Measurements from ENCODE around the gene VPS37D.
A peak's percentile ranks its signal among the peaks of the same experiment; 100 is the strongest.
"Not testable (repeated sequence)": the region's sequence is repeated elsewhere in the genome, so short reads cannot be mapped to it uniquely, and the experiment has no call there.

VPS37D gene

DNA sequence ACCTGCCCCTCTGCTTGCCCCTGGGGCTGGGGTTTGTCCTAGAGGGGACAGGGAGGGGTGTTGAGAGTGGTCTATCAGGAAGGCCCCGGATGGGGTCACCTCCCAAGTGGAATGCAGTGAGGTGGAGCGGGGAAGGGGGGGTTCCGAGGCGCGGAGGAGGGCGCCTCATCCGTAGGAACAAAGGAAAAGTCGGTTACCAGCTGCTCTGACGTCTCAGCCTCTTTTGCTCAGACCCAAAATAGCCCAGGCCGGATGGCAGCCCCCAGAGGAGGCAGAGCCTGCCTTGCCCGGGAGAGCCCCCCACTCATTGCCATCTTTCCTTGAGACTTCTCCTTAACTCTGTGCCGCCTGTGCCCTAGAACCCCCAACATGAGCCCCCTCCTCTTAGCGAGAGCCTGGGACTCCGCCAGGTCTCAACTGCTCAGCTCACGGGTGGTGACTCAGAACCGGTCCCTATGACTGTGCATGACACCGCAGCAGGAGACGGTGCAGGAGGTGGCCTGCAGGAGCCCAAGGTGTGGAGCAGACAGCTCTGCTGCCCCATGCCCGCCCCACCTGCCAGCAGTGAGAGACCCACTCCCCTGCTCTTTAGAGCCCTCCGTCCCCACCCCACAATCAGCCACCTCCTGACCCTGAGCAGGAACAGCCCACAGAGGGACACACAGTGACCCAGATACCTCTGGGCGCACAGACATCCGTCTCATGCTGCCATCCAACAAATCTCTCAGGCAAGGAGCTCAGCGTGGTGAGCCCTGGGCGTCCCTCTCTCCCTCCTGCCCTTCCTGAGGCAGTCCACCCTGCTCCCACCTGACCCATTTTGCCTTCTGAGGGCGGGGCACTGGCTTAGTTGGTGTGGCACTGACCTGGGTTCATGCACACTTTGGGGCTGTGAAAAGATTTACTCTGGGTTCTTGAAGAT, 38.8 kb downstream of the VPS37D start:
- DNase-seq: peak; percentile 39

DNA sequence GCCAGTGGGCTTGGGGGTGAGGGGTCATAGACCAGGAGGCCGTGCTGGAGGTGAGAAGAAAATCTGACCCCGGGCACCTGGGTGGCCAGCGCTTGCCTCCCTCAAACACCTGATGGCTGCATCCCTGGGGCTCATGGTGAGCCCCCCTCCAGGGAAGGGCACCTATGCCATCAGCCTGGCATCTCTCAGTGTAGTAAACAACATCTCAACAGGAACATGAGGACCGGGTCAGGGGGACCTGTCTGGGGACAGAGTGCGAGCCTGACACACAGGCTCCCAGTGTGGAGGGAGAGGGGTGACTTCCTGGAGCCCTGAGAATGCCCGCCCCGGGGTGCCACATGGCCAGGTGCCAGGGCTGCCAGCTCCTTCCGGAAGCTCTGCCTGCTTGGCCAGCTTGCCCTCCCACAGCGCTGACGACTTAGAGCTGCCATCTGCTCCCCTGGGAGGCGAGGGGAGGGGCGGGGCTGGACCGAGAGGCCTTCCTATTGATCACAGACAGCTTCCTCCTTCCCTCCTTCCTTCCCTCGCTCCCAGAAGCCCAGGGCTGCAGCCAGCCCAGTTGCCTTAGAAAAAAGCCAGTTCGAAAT, 39.5 kb downstream of the VPS37D start:
- peak; percentile 69 for DNase-seq

DNA sequence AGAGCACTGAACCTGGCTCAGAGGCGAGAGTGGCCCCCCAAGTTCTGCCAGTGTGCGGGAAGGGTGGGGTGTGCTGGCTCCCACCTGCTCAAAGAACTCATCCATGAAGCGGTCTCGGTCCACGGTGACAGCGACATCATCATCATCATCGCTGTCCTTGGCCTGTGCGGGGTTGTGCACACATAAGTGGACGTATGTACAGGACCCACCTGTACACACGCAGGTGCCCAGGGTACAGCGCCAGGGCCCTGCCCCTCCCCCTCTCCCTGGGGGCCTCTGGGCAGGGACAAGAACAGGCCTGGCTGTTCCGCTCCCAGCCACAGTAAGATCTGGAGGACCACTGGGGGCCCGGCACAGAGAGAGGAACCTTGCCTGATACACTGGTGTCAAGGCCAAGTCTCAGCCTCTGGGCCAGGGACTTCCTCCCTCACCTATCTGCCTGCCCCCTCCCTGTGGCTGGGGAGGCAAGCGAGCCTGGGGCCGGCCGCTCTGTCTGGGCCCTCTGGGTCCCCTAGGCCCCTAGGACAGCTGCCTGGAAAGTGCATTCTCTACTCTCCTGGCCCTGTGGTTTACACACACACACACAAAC, 41.4 kb downstream of the VPS37D start:
- DNase-seq: no peak

DNA sequence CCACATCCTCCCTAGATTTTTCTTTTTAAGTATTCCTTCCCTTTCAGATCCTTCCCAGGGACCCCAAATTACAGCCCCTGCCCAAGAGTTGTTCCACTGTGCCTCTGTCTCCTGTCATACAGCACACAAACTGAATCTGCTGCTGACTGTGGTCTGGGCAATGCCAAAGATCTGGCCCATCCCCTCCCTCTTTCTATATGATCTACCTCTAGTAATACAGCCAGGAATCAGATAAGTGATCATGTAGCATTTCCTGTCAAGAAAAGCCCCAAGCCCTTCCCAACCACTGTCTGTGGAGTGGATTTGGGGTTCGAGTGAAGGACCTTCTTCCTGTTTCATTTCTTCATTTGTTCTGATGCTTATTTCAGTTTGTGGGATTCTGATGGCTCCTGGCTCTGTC, 45.1 kb downstream of the VPS37D start:
- no peak for DNase-seq

DNA sequence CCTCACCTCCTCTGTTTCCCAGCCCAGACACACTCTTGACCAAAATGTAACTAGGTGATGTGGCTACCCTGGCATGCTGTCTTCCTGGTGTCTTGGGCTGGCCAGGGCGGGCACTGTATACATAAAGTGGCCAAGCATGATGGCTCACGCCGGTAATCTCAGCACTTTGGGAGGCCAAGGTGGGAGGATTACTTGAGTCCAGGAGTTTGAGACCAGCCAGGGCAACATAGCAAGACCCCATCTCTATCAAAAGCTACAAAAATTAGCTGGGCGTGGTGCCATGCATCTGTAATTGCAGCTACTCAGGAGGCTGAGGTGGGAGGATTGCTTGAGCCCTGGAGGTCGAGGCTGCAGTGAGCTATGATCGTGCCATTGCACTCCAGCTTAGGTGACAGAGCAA, 45.7 kb downstream of the VPS37D start:
- DNase-seq: not testable (repeated sequence)

DNA sequence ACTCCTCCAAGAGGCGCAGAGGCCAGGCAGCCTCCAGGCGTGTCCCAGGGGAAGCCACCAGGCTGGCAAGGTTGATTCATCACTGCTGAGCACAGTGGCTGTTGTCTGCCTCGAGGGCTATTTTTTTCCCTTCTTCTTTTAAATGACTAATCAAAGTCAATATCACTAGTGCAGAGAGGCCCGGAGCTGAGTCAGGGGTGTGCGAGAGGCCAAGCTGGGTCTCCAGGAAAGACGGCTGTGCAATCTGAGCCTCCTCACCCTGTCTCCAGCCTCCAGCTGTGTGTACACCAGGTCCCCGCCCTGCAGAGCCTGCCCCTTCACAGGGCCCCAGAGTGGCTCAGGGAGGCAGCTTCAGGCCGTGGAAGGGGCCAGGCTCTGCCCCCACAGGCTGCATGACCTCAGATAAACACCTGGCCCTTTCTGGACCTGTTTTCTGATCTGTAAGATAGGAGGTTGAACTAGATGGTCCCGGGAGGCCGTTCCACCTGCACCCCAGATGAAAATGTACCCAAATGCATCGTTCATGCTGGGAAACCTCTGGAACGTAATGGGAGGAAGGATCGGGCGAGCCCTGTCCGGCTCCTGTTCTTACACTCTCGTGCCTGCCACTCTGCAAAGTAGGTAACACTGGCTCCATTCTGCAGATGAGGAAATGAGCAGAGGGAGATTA, 48.2 kb downstream of the VPS37D start:
- DNase-seq: peak; percentile 95

DNA sequence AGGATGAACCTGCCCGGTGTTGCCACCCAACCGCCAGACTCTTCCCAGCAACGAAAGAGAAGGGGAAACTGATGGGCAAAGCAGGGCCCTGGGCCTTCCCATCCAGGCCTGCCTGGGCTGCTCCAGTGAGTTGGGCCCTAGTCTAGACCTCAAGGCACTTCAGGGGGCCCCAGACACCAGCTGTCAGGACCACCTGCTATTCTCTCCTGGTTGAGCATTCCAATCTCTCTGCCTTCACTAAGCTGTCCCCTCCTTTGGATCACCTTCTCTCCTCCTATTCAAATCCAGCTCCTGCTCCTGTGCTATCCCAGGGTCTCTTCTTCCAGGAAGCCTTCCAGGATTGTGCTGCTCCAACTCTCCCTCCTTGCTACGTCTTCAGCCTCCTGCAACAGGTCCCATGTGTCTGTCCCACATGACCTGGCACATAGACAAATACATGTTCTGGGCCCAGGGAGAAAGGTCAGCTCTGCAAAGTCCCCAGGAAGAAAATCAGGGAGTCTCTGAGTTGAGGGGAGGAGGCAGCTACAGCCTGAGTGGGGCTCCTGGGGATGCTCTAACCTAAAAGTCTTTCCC, 48.8 kb downstream of the VPS37D start:
- no peak for DNase-seq

DNA sequence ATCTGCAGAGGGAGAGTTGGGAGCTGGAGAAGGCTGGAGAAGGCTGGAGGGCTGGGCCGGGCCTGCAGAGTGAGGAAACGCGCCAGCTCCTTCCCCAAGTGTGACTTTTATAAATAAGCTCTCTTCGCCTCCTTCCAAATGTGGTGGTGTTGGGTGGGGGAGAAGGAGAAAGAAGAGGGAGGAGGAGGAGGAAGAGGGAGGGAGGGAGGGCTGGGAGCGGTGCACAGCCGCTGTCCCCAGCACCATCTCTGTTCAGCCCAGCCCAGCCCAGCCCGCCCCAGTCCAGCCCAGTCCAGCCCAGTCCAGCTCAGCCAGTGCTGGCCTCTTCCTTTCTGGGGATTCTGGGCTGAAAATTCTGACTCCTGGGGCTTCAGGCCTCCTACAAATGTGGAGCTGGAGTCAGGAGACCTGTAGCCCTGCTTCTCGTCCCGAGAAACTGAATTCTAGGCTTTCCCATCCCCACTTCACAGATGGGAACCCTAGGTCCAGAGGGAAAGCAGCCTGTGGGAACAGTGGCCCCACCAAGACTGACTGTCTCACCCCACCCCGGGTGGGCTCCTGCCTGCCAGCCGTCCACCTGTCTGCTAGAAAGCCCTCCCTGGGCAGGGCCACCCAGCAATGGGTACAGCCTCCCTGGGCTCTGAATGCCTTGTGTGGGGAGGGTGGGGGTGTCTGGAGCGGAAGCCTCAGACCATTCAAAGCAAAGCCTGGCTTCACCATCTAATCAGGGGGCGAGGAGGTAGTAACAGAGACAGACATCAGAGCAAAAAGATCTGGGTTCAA, 49.6 kb downstream of the VPS37D start:
- peak; percentile 50 for DNase-seq

DNA sequence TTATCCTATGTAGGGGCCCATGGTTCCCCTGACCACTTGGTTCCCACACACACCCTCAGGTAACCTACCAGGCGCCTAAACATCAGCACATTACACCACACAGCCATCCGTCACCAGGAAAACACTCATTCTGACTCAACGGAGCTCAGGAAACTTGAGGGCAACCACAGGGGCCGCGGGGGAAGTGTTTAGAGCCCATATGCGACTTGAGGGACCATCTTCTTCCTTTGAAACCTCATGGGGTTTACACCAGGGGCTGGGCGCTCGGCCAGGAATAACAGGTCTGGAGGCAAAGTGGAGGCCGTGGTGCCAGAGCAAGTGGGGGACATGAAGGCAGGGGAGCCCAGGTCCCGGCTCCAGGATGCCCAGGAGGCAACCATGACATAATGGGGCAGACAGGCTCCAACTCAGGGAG, 50.4 kb downstream of the VPS37D start:
- DNase-seq: peak; percentile 87

DNA sequence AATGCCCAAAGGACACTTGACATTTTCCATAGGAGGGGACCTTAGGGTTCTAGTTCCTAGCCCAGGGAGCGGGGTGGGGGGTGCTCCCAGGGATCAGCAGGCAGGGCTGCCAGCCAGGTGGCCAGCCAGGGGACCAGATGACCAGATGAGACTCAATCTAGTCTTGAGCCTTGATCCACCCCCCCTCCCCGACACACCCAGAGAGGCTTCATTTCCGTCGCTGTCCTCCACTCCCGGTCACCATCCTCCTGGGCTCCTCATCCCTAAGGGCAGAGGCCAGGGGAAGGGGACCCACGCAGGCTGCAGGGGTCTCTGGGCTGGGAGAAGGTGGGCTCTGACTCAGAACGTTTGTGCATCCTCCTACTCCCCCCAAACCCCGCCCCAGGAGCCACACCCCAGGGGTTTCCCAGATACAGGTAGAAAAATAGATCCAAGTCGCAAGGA, 50.8 kb downstream of the VPS37D start:
- DNase-seq: no peak

DNA sequence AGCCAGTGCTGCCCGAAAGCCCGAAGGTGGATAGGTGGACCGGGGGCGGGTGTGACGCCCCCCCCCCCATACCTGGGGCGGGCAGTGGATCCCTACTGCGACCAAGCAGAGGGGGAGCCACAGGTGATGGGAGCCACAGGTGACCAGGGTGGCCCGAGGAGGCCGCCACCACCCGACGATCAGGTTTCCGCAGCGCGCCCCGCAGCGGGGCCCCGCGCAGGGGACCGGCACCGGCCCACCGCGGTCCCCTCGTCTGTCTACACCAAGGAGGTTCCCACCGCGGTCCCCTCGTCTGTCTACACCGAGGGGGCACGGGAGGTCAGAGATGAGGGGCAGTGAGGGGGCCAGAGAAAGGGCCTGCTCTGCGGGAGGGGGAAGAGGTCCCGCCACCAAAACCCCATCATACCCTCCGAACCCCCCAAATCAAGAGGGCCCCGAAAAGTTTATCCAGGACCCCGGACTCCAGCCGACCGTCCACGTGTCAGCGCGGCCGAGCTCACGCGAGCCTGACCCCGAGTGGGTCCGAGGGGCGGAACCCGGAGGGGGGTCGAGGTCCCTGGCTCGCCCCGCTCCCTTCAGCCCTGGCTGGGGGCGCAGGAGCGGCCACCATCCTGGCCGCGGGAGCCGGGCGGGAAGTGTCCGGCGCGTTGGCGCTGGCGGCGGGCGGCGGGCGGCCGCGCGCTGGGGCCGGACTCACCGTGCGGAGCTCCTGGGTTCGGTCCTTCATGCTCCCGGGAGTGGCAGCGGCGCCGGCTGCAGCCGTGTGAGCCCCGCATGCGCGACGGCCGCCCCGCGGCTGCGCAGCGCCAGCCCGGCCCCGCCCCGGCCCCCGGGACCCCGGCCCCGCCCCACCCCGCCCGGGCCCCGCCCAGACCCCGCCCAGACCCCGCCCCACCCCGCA, 51.5 kb downstream of the VPS37D start, which contains the start of gene STX1A:
TSS of gene STX1A (minus strand) at position 765 of the 901 bp plus-strand sequence. CDS start at position 727, 38 bp downstream.
- peak; percentile 77 for DNase-seq

DNA sequence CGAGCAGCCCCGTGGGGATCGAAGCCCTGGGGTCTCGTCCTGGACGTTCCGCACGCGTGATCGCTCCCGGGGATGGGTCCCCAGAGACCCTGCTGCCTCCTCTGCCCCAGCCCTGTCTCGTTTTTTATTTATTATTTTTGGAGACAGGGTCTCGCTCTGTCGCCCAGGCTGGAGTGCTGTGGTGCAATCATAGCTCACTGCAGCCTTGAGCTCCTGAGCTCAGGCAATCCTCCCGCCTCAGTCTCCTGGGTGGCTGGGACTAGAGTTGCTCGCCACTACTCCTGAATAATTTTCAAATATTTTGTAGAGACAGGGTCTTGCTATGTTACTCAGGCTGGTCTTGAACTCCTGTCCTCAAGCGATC, 52.2 kb downstream of the VPS37D start:
- no peak for DNase-seq

DNA sequence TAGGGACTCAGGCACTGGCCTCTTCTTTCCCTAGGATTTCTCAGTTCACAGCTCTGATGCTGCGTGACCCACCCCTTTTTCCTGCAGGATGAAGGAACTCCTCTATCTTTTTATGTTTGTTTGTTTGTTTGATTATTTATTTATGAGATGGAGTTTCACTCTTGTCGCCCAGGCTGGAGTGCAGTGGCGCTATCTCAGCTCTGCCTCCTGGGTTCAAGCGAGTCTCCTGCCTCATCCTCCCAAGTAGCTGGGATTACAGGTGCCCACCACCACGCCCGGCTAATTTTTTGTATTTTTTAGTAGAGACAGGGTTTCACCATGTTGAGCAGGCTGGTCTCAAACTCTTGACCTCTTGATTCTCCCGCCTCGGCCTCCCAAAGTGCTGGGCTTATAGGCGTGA, 52.8 kb downstream of the VPS37D start:
- DNase-seq: not testable (repeated sequence)

DNA sequence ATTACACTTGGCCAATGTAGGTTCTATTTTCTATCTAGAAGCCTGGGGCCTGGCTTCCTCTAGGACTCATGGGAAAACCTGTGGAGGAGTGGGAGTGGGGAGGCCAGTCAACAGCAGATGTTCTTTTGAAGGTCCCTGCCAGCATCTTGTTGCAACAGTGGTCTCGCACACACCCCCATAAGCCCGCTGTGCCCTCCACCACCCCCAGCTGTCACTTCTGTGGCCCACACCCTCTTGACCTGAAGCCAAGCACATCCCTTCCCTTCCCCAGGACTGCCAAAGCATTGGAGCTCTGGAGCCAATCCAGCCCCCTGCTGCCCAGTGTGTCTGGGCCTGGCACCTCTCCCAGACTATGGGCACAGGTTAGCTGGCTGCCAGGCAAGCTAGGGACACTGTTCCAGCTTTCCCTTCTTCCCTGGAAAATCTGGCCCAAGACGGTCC, 53.8 kb downstream of the VPS37D start:
- DNase-seq: no peak

All from fibroblast of skin of scalp (primary cell).